ENCODE measurements around the gene ATXN3L. TPM values are rescaled to one million over a fixed set of nuclear protein-coding genes. Genes with fewer than 3 reads are reported as not detected.

Gene ATXN3L
- total RNA-seq, 4 donors from 2014 or later, result not detected

DNA sequence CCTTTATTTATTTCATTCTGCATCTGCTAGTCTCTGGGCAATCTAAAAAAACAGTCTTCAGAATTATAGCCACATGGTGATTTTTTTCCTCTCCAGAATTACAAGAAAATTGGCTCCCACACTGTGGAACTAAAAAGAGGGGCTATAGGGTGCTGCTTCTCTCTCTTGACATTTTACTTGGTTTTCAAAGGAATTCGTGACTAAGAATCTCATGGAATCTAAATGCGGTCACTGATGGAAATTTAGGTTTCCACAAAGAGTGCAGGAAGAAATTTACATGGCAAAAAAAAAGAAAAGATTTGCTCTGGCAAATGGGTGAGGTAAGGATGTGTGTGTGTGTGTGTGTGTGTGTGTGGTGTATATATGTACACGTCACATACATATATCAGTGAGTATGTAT lies 10.2 kb downstream of the ATXN3L start:
- TF ChIP-seq, protein P1, sequence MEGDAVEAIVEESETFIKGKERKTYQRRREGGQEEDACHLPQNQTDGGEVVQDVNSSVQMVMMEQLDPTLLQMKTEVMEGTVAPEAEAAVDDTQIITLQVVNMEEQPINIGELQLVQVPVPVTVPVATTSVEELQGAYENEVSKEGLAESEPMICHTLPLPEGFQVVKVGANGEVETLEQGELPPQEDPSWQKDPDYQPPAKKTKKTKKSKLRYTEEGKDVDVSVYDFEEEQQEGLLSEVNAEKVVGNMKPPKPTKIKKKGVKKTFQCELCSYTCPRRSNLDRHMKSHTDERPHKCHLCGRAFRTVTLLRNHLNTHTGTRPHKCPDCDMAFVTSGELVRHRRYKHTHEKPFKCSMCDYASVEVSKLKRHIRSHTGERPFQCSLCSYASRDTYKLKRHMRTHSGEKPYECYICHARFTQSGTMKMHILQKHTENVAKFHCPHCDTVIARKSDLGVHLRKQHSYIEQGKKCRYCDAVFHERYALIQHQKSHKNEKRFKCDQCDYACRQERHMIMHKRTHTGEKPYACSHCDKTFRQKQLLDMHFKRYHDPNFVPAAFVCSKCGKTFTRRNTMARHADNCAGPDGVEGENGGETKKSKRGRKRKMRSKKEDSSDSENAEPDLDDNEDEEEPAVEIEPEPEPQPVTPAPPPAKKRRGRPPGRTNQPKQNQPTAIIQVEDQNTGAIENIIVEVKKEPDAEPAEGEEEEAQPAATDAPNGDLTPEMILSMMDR (IDR thresholded peaks at IDR 0.05; ENCODE audit: low read depth), result no peak

DNA sequence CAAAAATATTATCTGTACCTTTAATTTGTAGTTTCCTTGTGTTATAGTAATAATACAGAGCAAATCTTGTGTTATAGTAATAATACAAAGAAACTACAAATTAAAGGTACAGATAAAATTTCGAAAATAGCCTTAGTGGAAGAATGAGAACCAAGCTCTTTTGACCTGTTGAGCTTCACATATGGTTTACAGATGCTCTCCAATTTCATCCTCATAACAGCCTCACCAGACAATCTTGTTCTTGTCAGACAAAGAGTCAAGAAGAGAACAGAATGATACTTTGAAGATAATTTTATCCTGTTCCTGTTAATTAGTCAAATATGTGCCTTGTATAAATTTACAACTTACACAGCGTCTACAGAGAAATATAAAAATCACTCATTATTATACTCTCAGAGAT lies 12.8 kb downstream of the ATXN3L start:
- TF ChIP-seq, protein P1 (IDR thresholded peaks at IDR 0.05; ENCODE audit: low read depth), result no peak

DNA sequence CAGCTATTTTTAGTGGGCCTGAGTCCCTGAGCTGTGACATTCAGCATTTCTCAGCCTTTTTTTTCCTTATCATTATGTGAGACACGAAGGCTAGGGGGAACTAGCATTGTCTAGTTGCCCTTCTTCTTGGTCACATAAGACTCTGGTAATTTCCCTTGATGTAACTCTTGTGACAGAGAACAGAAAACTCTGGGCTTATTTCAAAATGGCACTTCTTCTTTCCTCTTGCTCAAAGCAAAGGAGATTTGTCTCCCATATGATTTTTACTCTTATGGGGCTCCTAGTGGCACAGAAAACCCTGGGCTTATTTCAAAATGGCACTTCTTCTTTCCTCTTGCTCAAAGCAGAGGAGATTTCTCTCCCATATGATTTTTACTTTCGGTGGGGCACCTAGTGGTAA lies 14.7 kb downstream of the ATXN3L start:
- TF ChIP-seq, protein P1 (IDR thresholded peaks at IDR 0.05; ENCODE audit: low read depth), result no peak

DNA sequence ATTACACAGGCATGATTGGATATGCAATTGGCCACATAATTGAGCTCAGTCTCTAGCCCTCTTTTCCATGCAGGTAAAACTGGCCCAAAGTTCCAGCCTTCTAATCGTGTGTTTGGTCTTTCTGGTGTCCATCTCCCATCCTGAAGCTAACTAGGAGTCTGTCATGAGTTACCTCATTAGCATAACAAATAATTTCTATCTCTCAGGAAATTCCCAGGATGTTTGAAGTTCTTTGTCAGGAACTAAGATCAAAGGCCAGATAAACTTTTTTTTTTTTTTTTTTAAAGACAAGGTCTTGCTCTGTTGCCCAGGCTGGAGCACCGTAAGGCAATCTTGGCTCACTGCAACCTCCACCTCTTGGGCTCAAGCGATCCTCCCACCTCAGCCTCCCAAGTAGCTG lies 15.8 kb downstream of the ATXN3L start:
- TF ChIP-seq, protein P1 (IDR thresholded peaks at IDR 0.05; ENCODE audit: low read depth), result no peak

GRCh38 chrX:13298836-13299235 lies 21.0 kb downstream of the ATXN3L start:
- TF ChIP-seq, protein P1 (IDR thresholded peaks at IDR 0.05; ENCODE audit: low read depth), result no peak

DNA sequence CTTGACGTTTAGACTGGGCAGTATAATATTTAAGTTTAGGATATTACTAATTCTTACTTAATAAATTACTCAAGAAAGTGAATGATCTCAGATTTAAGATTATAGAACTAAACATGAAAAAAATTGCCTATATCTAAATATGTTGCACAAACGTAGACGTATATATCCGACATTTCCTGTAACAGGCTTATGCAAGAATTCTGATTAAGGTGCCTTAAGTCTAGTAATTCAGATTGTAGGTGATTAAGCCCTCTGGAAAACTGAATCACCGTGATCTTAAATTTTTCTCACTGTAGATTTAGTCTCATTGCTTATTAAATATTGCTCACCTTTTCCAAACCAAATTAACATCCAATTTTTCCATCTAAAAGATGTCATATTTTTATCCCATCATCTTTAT lies 24.0 kb downstream of the ATXN3L start:
- TF ChIP-seq, protein P1 (IDR thresholded peaks at IDR 0.05; ENCODE audit: low read depth), result no peak

- TF ChIP-seq, protein P1 (IDR thresholded peaks at IDR 0.05; ENCODE audit: low read depth), result no peak
These were observed 26.2 kb downstream of the ATXN3L start for GRCh38 chrX:13293700-13294099.

Data from subcutaneous adipose tissue (tissue), 4 donors.